ENCODE data around the gene ZNF644.

DNA sequence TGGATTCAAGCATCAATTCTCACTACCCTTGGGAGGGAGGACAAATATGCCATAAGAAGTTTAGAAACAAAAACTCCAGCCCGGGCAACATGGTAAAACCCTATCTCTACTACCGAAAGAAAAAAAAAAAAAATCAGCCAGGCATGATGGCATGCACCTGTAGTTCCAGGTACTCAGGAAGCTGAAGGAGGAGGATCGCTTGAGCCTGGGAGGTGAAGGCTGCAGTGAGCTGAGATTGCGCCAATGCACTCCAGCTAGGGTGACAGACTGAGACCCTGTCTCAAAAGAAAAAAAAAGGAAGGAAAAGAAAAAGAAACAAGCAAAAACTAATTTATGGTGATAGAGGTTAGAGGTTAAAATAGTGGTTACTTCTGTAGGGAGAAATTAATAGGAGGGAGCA is 9.6 kb downstream of the ZNF644 start:
- TF ChIP-seq, protein P1, sequence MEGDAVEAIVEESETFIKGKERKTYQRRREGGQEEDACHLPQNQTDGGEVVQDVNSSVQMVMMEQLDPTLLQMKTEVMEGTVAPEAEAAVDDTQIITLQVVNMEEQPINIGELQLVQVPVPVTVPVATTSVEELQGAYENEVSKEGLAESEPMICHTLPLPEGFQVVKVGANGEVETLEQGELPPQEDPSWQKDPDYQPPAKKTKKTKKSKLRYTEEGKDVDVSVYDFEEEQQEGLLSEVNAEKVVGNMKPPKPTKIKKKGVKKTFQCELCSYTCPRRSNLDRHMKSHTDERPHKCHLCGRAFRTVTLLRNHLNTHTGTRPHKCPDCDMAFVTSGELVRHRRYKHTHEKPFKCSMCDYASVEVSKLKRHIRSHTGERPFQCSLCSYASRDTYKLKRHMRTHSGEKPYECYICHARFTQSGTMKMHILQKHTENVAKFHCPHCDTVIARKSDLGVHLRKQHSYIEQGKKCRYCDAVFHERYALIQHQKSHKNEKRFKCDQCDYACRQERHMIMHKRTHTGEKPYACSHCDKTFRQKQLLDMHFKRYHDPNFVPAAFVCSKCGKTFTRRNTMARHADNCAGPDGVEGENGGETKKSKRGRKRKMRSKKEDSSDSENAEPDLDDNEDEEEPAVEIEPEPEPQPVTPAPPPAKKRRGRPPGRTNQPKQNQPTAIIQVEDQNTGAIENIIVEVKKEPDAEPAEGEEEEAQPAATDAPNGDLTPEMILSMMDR (IDR thresholded peaks at IDR 0.05): no peak
- TF ChIP-seq ZFX (IDR thresholded peaks at IDR 0.05; ENCODE audit: borderline replicate concordance): no peak

All from 22Rv1 (cell line).